Mesodermal cell (in vitro differentiated cells): Measurements from ENCODE around the gene C1QTNF2.

Experiments used
- H3K27ac ChIP-seq: 2 replicates; pipeline ENCODE4 v1.7.0; 2013; ENCODE audit warnings: mild to moderate bottlenecking, low read depth, low read length, moderate library complexity; ENCODE audit not compliant: severe bottlenecking
- H3K36me3 ChIP-seq: 2 replicates; pipeline ENCODE4 v1.7.1; 2013; ENCODE audit warnings: mild to moderate bottlenecking, low read length, moderate library complexity; ENCODE audit not compliant: control insufficient read depth, insufficient read depth
- H3K4me1 ChIP-seq: one replicate; pipeline ENCODE4 v1.7.1; 2013; ENCODE audit warnings: mild to moderate bottlenecking, low read length; ENCODE audit not compliant: insufficient read depth, control insufficient read depth, poor library complexity, severe bottlenecking
- H3K4me3 ChIP-seq: 2 replicates; pipeline ENCODE4 v1.7.0; 2013; ENCODE audit warnings: low read length, control low read depth, mild to moderate bottlenecking; ENCODE audit not compliant: insufficient read depth, poor library complexity, severe bottlenecking; ENCODE audit errors: extremely low read depth
- H3K9me3 ChIP-seq: 2 replicates; pipeline ENCODE4 v1.7.1; 2013; ENCODE audit warnings: mild to moderate bottlenecking, low read length, moderate library complexity; ENCODE audit not compliant: control insufficient read depth
- WGBS, 2 experiments: methylation state at CpG; one replicate each; pipeline ENCODE4 v1.1.5; 2013; ENCODE audit warnings: missing lambda C conversion rate in 2 of 2; ENCODE audit not compliant: insufficient coverage in 2 of 2; 5-methylcytosine and 5-hydroxymethylcytosine counted together

Gene C1QTNF2

GRCh38 chr5:160375166-160375565 lies 4.7 kb upstream of the C1QTNF2 start:
- Histone ChIP-seq H3K4me1 (no peaks in the 10 kb centered on the region), H3K27ac (no peak overlapping the region), H3K4me3 (no peak overlapping the region), H3K9me3 (no peaks in the 10 kb centered on the region), H3K36me3 (no peaks in the 10 kb centered on the region)

GRCh38 chr5:160371294-160371693 lies 868 bp upstream of the C1QTNF2 start:
- H3K36me3 ChIP-seq: no peaks in the 10 kb centered on the region
- peaks cover 5% of the 10 kb centered on the region for H3K4me1 ChIP-seq
- no peaks in the 10 kb centered on the region for H3K9me3 ChIP-seq
- no peak overlapping the region for H3K27ac ChIP-seq
- H3K4me3 ChIP-seq: no peak overlapping the region

- 59 to 61% methylated on average over 12 of the region's 12 CpGs for WGBS, 2 experiments
- H3K27ac ChIP-seq: no peak overlapping the region
Observed at GRCh38 chr5:160370713-160371034, 248 bp upstream of the C1QTNF2 start.

GRCh38 chr5:160367885-160368284 lies 2.5 kb downstream of the C1QTNF2 start:
- WGBS, 2 experiments: 100% methylated on average over 2 to 3 of the region's 3 CpGs
- no peak overlapping the region for H3K27ac ChIP-seq
- H3K9me3 ChIP-seq: no peaks in the 10 kb centered on the region
- peaks cover 5% of the 10 kb centered on the region for H3K4me1 ChIP-seq
- no peak overlapping the region for H3K4me3 ChIP-seq
- H3K36me3 ChIP-seq: no peaks in the 10 kb centered on the region

More at GRCh38 chr5:160370713-160371034, 248 bp upstream of the C1QTNF2 start:
- peak overlapping the region; percentile 48 for H3K4me3 ChIP-seq
- peaks cover 5% of the 10 kb centered on the region for H3K4me1 ChIP-seq
- no peaks in the 10 kb centered on the region for H3K36me3 ChIP-seq
- no peaks in the 10 kb centered on the region for H3K9me3 ChIP-seq

DNA sequence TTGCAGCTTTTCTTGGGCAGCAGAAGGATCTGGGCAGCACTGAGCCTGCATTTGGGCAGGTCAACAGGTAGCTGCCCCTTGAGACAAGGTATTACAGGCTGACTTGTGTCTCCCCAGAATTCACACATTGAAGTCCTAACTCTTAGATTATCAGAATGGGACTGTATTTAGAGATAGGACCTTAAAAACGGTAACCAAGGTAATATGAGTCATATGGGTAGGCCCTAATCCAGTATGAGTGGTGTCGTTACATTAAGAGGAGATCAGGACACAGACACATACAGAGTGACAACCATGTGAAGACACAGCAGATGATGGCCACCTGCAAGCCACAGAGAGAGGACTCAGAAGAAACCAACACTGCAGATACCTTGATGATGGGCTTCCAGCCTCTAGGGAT lies 3.2 kb downstream of the C1QTNF2 start:
- no peaks in the 10 kb centered on the region for H3K9me3 ChIP-seq
- H3K27ac ChIP-seq: no peak overlapping the region
- no peaks in the 10 kb centered on the region for H3K36me3 ChIP-seq
- H3K4me1 ChIP-seq: peaks cover 5% of the 10 kb centered on the region
- WGBS, 2 experiments: 71 to 91% methylated on average over 1 to 2 of the region's 2 CpGs
- no peak overlapping the region for H3K4me3 ChIP-seq

- H3K9me3 ChIP-seq: no peaks in the 10 kb centered on the region
- no peak overlapping the region for H3K27ac ChIP-seq
- H3K36me3 ChIP-seq: no peaks in the 10 kb centered on the region
- no peak overlapping the region for H3K4me3 ChIP-seq
- peaks cover 5% of the 10 kb centered on the region for H3K4me1 ChIP-seq
- WGBS, 2 experiments: 83 to 88% methylated on average over 2 of the region's 2 CpGs
Observed at GRCh38 chr5:160366230-160366629, 4.2 kb downstream of the C1QTNF2 start.

DNA sequence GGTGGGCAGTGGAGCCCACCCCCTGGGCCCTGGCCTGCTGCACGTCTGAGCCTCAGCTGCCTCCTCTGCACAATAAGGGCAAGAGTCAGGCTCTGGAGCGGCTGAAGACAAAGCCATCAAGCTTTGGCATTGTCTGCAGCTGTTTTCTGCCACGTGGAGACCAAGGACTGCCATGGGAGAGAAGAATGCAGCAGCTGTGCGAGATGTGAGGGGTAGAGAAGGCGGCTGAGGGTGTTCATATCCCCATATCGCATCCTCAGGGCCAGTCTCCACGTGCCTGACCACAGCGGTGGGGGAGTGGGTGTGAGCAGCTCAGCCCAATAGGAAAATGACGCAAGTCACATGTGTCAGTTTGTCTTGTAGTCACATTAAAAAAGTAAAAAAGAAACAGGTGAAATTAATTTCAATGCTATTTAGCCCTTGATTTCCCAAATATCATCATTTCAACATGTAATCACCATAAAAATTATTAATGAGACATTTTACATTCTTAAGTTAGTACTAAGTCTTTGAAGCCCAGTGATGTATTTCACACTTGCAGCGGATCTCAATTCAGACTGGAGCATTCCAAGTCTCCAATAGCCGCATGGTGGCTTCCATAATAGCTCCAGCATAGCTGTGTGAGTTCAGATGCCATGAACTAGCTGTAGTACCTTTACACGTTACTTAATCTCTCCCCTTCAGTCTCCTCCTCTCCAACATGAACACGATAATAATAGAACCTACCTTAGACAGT lies 6.6 kb downstream of the C1QTNF2 start:
- no peak overlapping the region for H3K27ac ChIP-seq

GRCh38 chr5:160363211-160363610 lies 7.2 kb downstream of the C1QTNF2 start:
- no peak overlapping the region for H3K4me3 ChIP-seq
- H3K9me3 ChIP-seq: no peaks in the 10 kb centered on the region
- WGBS, 2 experiments: 93 to 100% methylated on average over 3 of the region's 3 CpGs
- no peak overlapping the region for H3K27ac ChIP-seq
- peaks cover 12% of the 10 kb centered on the region for H3K4me1 ChIP-seq
- no peaks in the 10 kb centered on the region for H3K36me3 ChIP-seq

More for the DNA sequence above, 6.6 kb downstream of the C1QTNF2 start:
- peaks cover 12% of the 10 kb centered on the region for H3K4me1 ChIP-seq
- H3K9me3 ChIP-seq: no peaks in the 10 kb centered on the region
- 76 to 81% methylated on average over 8 to 10 of the region's 13 CpGs for WGBS, 2 experiments
- no peak overlapping the region for H3K4me3 ChIP-seq
- no peaks in the 10 kb centered on the region for H3K36me3 ChIP-seq

GRCh38 chr5:160361624-160362228 lies 8.7 kb downstream of the C1QTNF2 start:
- no peak overlapping the region for H3K27ac ChIP-seq
- no peaks in the 10 kb centered on the region for H3K36me3 ChIP-seq
- 91 to 97% methylated on average over 8 of the region's 9 CpGs for WGBS, 2 experiments
- no peaks in the 10 kb centered on the region for H3K9me3 ChIP-seq
- H3K4me3 ChIP-seq: no peak overlapping the region
- H3K4me1 ChIP-seq: peaks cover 8% of the 10 kb centered on the region

GRCh38 chr5:160360310-160360709 lies 10.1 kb downstream of the C1QTNF2 start:
- H3K27ac ChIP-seq: no peak overlapping the region
- H3K9me3 ChIP-seq: no peaks in the 10 kb centered on the region
- H3K36me3 ChIP-seq: no peaks in the 10 kb centered on the region
- H3K4me1 ChIP-seq: peaks cover 7% of the 10 kb centered on the region
- 81 to 100% methylated on average over 2 of the region's 3 CpGs for WGBS, 2 experiments
- H3K4me3 ChIP-seq: no peak overlapping the region

DNA sequence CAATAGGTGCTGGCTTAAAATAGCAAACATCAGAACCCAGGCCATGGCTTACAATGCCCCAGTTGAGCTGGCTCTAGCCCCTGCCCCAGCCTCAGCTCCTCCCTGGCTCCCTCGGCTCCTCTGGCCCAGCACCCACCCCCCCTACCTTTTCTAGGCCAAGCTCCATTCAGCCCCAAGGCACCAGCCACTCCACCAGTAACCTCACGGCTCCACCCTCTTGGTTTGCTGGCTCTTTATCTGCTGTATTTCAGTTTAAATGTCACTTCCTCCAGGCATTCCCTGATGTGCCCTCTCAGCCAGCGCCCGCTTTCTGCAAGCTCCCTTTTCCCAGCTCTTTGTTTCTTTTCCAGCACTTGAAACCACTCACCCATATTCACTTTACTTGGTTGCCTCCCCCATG lies 10.6 kb downstream of the C1QTNF2 start:
- no peak overlapping the region for H3K4me3 ChIP-seq
- H3K27ac ChIP-seq: no peak overlapping the region
- no peaks in the 10 kb centered on the region for H3K36me3 ChIP-seq
- peaks cover 7% of the 10 kb centered on the region for H3K4me1 ChIP-seq
- no peaks in the 10 kb centered on the region for H3K9me3 ChIP-seq
- 48 to 56% methylated on average over 3 to 4 of the region's 4 CpGs for WGBS, 2 experiments
